Keratinocyte (primary cell): ENCODE results near the gene HYAL2. TPM values are rescaled to one million over a fixed set of nuclear protein-coding genes. Genes with fewer than 3 reads are reported as not detected.
A peak's percentile ranks its signal among the peaks of the same experiment; 100 is the strongest.

Experiments used
- DNase-seq: peaks from one replicate; pipeline ENCODE4 v3.0.0-alpha.2; 2011; ENCODE audit warnings: low read depth, missing footprints, low spot score
- FAIRE-seq: peaks from 2 replicates; lab custom pipeline; 2011; peaks lifted over from hg19 to GRCh38; lab: Jason Lieb, UNC
- H2AFZ ChIP-seq: 2 replicates; pipeline ENCODE4 v1.6.0; 2012; ENCODE audit warnings: low read length, control low read depth, inconsistent platforms; ENCODE audit not compliant: control insufficient read depth
- H3K27ac ChIP-seq: 2 replicates; pipeline ENCODE4 v1.5.1; 2011; ENCODE audit warnings: low read length; ENCODE audit not compliant: control insufficient read depth, insufficient read depth
- H3K27me3 ChIP-seq: 3 replicates; pipeline ENCODE4 v1.6.0; 2011; ENCODE audit warnings: low read length; ENCODE audit not compliant: control insufficient read depth, insufficient read depth; ENCODE audit errors: extremely low read depth
- H3K36me3 ChIP-seq, 2 experiments: 2 replicates in 1 of 2; 3 replicates in 1 of 2; pipeline ENCODE4 v1.5.1; 2011; ENCODE audit warnings: low read length in 2 of 2, mild to moderate bottlenecking in 1 of 2; ENCODE audit not compliant: control insufficient read depth in 2 of 2, insufficient read depth in 2 of 2; ENCODE audit errors: extremely low read depth in 1 of 2
- H3K4me1 ChIP-seq: 3 replicates; pipeline ENCODE4 v1.5.1; 2011; ENCODE audit warnings: low read length; ENCODE audit not compliant: control insufficient read depth, insufficient read depth; ENCODE audit errors: extremely low read depth
- H3K4me2 ChIP-seq: 3 replicates; pipeline ENCODE4 v1.6.0; 2011; ENCODE audit warnings: low read depth, low read length; ENCODE audit not compliant: control insufficient read depth, insufficient read depth; ENCODE audit errors: extremely low read depth
- H3K4me3 ChIP-seq, 3 experiments: fragments of 200-600 bp in 1 of 3; sonication (generic) in 1 of 3; 2 replicates in 2 of 3; 3 replicates in 1 of 3; pipeline ENCODE4 v1.5.1; 2011 to 2016; ENCODE audit warnings: low read length in 3 of 3, mild to moderate bottlenecking in 3 of 3, control low read depth in 2 of 3, inconsistent platforms in 1 of 3, low read depth in 1 of 3, mixed read lengths in 1 of 3, mixed run types in 1 of 3, moderate library complexity in 1 of 3; ENCODE audit not compliant: control insufficient read depth in 2 of 3, insufficient read depth in 2 of 3; ENCODE audit errors: extremely low read depth in 1 of 3
- H3K79me2 ChIP-seq: 2 replicates; pipeline ENCODE4 v1.6.0; 2012; ENCODE audit warnings: low read length; ENCODE audit not compliant: control insufficient read depth, insufficient read depth
- H3K9ac ChIP-seq: 3 replicates; pipeline ENCODE4 v1.6.0; 2011; ENCODE audit warnings: low read length; ENCODE audit not compliant: control insufficient read depth, insufficient read depth; ENCODE audit errors: extremely low read depth
- H3K9me1 ChIP-seq: 3 replicates; pipeline ENCODE4 v1.6.0; 2011; ENCODE audit warnings: low read length; ENCODE audit not compliant: control insufficient read depth, insufficient read depth; ENCODE audit errors: extremely low read depth
- H3K9me3 ChIP-seq: 2 replicates; pipeline ENCODE4 v1.5.1; 2012; ENCODE audit warnings: low read depth, low read length; ENCODE audit not compliant: control insufficient read depth
- H4K20me1 ChIP-seq: 3 replicates; pipeline ENCODE4 v1.6.0; 2011; ENCODE audit warnings: low read length; ENCODE audit not compliant: control insufficient read depth, insufficient read depth; ENCODE audit errors: extremely low read depth
- EZH2 ChIP-seq: IDR thresholded peaks from one replicate; pipeline ENCODE4 v1.6.1; 2012; ENCODE audit warnings: inconsistent platforms, mild to moderate bottlenecking, low read length, moderate library complexity
- dilution Hi-C: fragments of 300-500 bp; cut with MboI; formaldehyde crosslinking; loops from one replicate; pipeline ENCODE4 v1.7.0; 2020; ENCODE audit warnings: low sequenced_read_pairs; ENCODE audit not compliant: extremely low pct_ligation_motif_present
- polyA plus RNA-seq, 5 experiments: library from polyadenylated mRNA; depleted of rRNA in 3 of 5; stranded (reverse) in 3 of 5; stranded (forward) in 1 of 5; unstranded in 1 of 5; fragments of >200 nt; gene quantifications; 1 replicate in 1 of 5; 2 replicates in 3 of 5; 3 replicates in 1 of 5; pipeline versions ENCODE4 v1.2.1 to v1.2.3, GENCODE V29; 2011 to 2012; ENCODE audit warnings: missing spikeins in 2 of 5, low read depth in 1 of 5, low replicate concordance in 1 of 5
- TF ChIP-seq, protein P1 (sequence below), 3 experiments: IDR thresholded peaks in 1 of 3; conservative IDR thresholded peaks in 1 of 3; optimal IDR thresholded peaks in 1 of 3; 2 replicates in 2 of 3; 3 replicates in 1 of 3; pipeline versions ENCODE3 to v1.5.1; 2011; ENCODE audit warnings: low read length in 3 of 3, mild to moderate bottlenecking in 3 of 3, moderate library complexity in 2 of 3, control low read depth in 1 of 3, inconsistent platforms in 1 of 3; ENCODE audit not compliant: insufficient read depth in 2 of 3; ENCODE audit errors: extremely low read depth in 1 of 3

Gene HYAL2
- polyA plus RNA-seq, 1 donor (not counting 4 experiments of a cell fraction or from before 2014, with no cell fraction given), result 42.8 TPM

DNA sequence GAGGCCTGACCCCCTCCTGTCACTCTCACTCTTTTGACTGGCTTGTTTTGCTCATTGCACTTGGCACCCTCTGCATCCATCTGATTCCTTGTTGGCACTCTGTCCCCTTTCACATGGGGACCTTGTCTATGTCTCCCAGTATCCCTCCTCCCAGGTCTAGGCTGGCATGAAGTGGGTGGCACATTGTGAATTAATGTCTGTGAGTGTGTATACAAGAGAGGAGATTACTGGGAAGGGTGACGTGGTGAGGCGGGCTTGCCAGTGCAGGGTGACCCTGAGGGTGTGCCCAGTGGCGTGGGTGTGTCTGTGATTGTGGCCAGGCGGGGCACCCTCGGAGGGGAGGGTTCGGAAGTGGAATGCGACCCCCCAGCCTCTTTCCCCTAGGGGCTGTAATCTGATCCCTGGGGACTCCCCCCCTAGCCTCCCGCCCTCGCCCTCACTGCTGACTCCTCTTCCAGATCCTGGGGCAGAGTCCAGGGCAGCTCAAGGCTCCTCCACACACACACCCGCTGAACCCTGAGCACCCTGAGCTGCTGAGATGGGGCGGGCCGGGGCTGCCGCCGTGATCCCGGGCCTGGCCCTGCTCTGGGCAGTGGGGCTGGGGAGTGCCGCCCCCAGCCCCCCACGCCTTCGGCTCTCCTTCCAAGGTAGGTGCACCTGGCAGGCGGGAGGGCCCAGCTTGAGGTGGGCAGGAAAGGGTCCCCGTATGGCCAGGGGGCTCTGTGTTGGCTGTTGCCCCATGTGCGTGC, 53.7 kb downstream of the HYAL2 start, which contains the start of gene SEMA3B:
Gene SEMA3B (plus strand): TSS at position 445 of the 749 bp plus-strand sequence. CDS start 94 bp downstream, at position 539.
- no peak within 1 kb of the TSS for H3K9ac ChIP-seq
- no peak for DNase-seq

DNA sequence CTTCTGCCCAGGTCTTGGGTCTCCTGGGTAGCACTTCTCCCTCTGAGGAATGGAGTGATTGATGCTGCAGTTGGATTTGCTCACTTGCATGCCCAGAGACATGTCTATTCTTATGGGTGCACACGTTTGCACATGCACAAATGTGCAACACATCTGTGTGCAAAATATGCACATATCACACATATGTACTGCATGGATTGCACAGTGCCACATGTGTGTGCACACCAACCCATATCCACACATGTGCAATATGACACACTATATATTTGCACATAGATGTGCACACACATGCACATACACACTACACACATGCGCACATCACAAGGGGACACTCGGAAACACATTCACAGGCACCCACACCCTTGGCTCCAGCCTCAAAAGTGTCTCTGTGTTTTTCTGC, 54.3 kb downstream of the HYAL2 start:
- no peak overlapping the region for H3K27ac ChIP-seq
- no peaks in the 10 kb centered on the region for H3K79me2 ChIP-seq
- H3K36me3 ChIP-seq, result no peaks in the 10 kb centered on the region
- FAIRE-seq, result no peak
- dilution Hi-C loops, result no loop called here
- peaks cover 7% of the 10 kb centered on the region for H3K27me3 ChIP-seq
- no peak for TF ChIP-seq EZH2
- TF ChIP-seq, protein P1, sequence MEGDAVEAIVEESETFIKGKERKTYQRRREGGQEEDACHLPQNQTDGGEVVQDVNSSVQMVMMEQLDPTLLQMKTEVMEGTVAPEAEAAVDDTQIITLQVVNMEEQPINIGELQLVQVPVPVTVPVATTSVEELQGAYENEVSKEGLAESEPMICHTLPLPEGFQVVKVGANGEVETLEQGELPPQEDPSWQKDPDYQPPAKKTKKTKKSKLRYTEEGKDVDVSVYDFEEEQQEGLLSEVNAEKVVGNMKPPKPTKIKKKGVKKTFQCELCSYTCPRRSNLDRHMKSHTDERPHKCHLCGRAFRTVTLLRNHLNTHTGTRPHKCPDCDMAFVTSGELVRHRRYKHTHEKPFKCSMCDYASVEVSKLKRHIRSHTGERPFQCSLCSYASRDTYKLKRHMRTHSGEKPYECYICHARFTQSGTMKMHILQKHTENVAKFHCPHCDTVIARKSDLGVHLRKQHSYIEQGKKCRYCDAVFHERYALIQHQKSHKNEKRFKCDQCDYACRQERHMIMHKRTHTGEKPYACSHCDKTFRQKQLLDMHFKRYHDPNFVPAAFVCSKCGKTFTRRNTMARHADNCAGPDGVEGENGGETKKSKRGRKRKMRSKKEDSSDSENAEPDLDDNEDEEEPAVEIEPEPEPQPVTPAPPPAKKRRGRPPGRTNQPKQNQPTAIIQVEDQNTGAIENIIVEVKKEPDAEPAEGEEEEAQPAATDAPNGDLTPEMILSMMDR (optimal IDR thresholded peaks at IDR 0.05 in 1 of 3, IDR thresholded peaks at IDR 0.05 in 1 of 3, conservative IDR thresholded peaks at IDR 0.05 in 1 of 3; ENCODE audit: extremely low read depth in 1 of 3, insufficient read depth in 2 of 3, low read length in 3 of 3), result no peak
- peaks cover 2% of the 10 kb centered on the region for H3K9me1 ChIP-seq
- H2AFZ ChIP-seq, result no peak overlapping the region
- no peak overlapping the region for H3K4me3 ChIP-seq
- H4K20me1 ChIP-seq, result no peaks in the 10 kb centered on the region
- no peak overlapping the region for H3K4me2 ChIP-seq
- no peaks in the 10 kb centered on the region for H3K9me3 ChIP-seq
- no peak overlapping the region for H3K9ac ChIP-seq
- no peak for DNase-seq
- peaks cover 36% of the 10 kb centered on the region for H3K4me1 ChIP-seq

More for the DNA sequence above, 53.7 kb downstream of the HYAL2 start, which contains the start of gene SEMA3B:
- Histone ChIP-seq H3K27me3 (peaks cover 13% of the 10 kb centered on the region), H2AFZ (no peak within 1 kb of the TSS), H3K36me3 (no peaks in the 10 kb centered on the region), H3K4me2 (peak within 1 kb of the TSS; percentile 59), H3K27ac (no peak within 1 kb of the TSS), H3K79me2 (no peaks in the 10 kb centered on the region), H3K9me3 (no peaks in the 10 kb centered on the region), H3K4me1 (peaks cover 37% of the 10 kb centered on the region), H3K4me3 (no peak within 1 kb of the TSS), H3K9me1 (peaks cover 2% of the 10 kb centered on the region), H4K20me1 (no peaks in the 10 kb centered on the region)
- no peak for TF ChIP-seq EZH2
- FAIRE-seq, result peak; percentile 41
- dilution Hi-C loops, result no loop called here

Other genes starting within 250 kb of the HYAL2 start
- 73.8 to 167 TPM (median 127 TPM) in 3 replicates for gene RBM5, start 233.8 kb downstream of the HYAL2 start, polyA plus RNA-seq
- 72.8 to 115 TPM (median 102 TPM) in 3 replicates for gene SEMA3F, start 167.4 kb downstream of the HYAL2 start, polyA plus RNA-seq
- 0.05 to 0.12 TPM in 2 of 3 replicates, not detected in the other for gene GNAT1, start 131.1 kb downstream of the HYAL2 start, polyA plus RNA-seq
- not detected in 3 replicates for gene SLC38A3, start 117.5 kb downstream of the HYAL2 start, polyA plus RNA-seq
- 268 to 419 TPM (median 341 TPM) in 3 replicates for gene GNAI2, start 86.5 kb downstream of the HYAL2 start, polyA plus RNA-seq
- gene SEMA3B, start 53.6 kb downstream of the HYAL2 start, polyA plus RNA-seq, result 0.33 to 0.81 TPM (median 0.58 TPM) in 3 replicates
- not detected in 3 replicates for gene LSMEM2, start 43.7 kb downstream of the HYAL2 start, polyA plus RNA-seq
- gene IFRD2, start 30.3 kb downstream of the HYAL2 start, polyA plus RNA-seq, result 43.1 to 90.4 TPM (median 50.3 TPM) in 3 replicates
- 6.6 to 15.6 TPM (median 10.3 TPM) in 3 replicates for gene HYAL3, start 23.3 kb downstream of the HYAL2 start, polyA plus RNA-seq
- 6.1 to 9.4 TPM (median 8.0 TPM) in 3 replicates for gene NAA80, start 23.3 kb downstream of the HYAL2 start, polyA plus RNA-seq
- 13.9 to 24.5 TPM (median 15.3 TPM) in 3 replicates for gene HYAL1, start 19.2 kb downstream of the HYAL2 start, polyA plus RNA-seq
- 28.0 to 47.8 TPM (median 30.5 TPM) in 3 replicates for gene TUSC2, start 5.5 kb upstream of the HYAL2 start, polyA plus RNA-seq
- gene RASSF1, start 18.1 kb upstream of the HYAL2 start, polyA plus RNA-seq, result 28.5 to 42.5 TPM (median 30.7 TPM) in 3 replicates
- gene ZMYND10, start 23.0 kb upstream of the HYAL2 start, polyA plus RNA-seq, result 0.10 to 0.21 TPM (median 0.15 TPM) in 3 replicates
- gene NPRL2, start 28.0 kb upstream of the HYAL2 start, polyA plus RNA-seq, result 20.6 to 30.1 TPM (median 23.3 TPM) in 3 replicates
- gene CYB561D2, start 28.1 kb upstream of the HYAL2 start, polyA plus RNA-seq, result 12.3 to 19.9 TPM (median 17.6 TPM) in 3 replicates
- 22.4 to 43.8 TPM (median 31.6 TPM) in 3 replicates for gene TMEM115, start 36.8 kb upstream of the HYAL2 start, polyA plus RNA-seq
- gene CACNA2D2, start 180.9 kb upstream of the HYAL2 start, polyA plus RNA-seq, result 0.02 to 0.04 TPM (median 0.04 TPM) in 3 replicates
- 1.4 to 2.6 TPM (median 1.4 TPM) in 3 replicates for gene C3orf18, start 245.0 kb upstream of the HYAL2 start, polyA plus RNA-seq
- gene HEMK1, start 246.8 kb upstream of the HYAL2 start, polyA plus RNA-seq, result 12.9 to 19.5 TPM (median 13.0 TPM) in 3 replicates